ENCODE results near the gene SLC6A2.

SLC6A2 gene

DNA sequence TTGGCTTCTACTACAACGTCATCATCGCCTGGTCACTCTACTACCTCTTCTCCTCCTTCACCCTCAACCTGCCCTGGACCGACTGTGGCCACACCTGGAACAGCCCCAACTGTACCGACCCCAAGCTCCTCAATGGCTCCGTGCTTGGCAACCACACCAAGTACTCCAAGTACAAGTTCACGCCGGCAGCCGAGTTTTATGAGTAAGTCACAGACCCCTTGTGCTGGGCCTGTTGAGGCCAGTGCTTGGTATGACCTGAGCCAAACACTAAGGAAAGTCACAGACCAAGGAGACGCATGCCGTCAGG, 16.1 kb downstream of the SLC6A2 start:
- DNase-seq (no peak), ATAC-seq (no peak)

- DNase-seq = no peak
Measured at GRCh38 chr16:55672471-55672870, 16.7 kb downstream of the SLC6A2 start.

DNA sequence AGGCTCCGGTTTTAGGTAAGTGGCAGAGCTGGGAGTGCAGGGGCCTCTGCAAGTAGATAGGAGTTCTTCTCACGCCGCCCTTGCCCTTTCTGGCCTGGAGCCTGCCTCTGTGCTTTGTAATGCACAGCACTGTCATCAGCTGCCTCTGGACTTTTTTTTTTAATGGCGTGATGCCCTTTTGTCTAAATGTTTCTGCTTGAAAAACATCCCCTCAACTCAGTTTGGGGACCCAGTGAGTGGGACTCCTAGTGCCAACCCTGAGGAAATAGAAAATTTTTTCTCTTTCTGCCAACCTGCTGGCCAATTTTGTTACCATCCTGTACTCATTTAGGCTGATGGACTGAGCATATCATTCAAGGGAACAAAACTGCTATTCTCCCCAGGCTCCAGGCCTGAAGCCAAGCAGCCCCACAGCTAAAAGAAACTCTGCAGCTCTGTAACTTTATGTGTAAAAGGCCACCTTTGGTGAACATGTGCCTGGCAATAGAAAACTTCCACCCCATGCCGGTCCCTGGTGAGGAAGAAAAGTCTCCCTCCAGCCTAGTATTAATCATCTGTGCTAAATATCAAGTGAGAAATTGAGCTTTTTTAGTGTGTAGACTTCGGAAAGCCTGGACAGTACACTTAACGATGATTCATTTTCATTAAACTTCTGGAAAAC, 22.5 kb downstream of the SLC6A2 start:
- ATAC-seq (no peak), DNase-seq (no peak)

More at GRCh38 chr16:55672471-55672870, 16.7 kb downstream of the SLC6A2 start:
- no peak for ATAC-seq

DNA sequence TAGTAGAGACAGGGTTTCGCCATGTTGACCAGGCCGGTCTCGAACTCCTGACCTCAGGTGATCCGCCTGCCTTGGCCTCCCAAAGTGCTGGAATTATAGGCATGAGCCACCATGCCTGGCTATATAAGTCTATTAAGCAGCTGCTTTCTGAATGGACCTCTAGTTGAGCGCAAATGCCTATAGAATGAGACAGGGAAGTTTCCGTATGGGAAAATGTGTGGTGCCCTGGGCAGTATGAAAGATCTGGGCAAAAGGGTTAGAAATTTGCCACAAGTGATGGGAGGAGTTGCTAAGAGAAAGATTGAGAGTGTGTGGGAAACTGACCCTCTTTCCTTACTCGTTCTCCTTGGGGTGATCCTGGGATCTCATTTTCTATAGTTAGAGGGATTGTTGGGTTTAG, 26.3 kb downstream of the SLC6A2 start:
- ATAC-seq (no peak), DNase-seq (no peak)

GRCh38 chr16:55685973-55686372, 30.2 kb downstream of the SLC6A2 start:
- ATAC-seq (no peak), DNase-seq (no peak)

- ATAC-seq (no peak), DNase-seq (no peak)
Measured at GRCh38 chr16:55686671-55687070, 30.9 kb downstream of the SLC6A2 start.

GRCh38 chr16:55687802-55688201, 32.0 kb downstream of the SLC6A2 start:
- no peak for DNase-seq
- no peak for ATAC-seq

GRCh38 chr16:55690841-55691240, 35.1 kb downstream of the SLC6A2 start:
- no peak for ATAC-seq
- DNase-seq = no peak

DNA sequence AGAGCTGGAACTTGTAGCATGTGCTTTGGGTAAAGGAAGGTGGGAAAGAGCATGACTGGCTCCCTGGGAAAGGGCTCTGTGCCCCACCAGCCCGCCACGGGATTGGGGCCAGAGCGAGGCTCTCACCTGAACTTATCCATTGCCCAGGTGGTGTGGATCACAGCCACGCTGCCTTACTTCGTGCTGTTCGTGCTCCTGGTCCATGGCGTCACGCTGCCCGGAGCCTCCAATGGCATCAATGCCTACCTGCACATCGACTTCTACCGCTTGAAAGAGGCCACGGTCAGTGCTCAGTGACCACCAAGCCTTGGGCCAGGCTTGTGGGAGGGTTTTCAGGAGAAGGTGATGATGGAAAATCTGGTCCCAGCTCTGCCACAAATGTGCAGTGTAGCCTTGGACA, 36.0 kb downstream of the SLC6A2 start:
- DNase-seq (no peak), ATAC-seq (no peak)

DNA sequence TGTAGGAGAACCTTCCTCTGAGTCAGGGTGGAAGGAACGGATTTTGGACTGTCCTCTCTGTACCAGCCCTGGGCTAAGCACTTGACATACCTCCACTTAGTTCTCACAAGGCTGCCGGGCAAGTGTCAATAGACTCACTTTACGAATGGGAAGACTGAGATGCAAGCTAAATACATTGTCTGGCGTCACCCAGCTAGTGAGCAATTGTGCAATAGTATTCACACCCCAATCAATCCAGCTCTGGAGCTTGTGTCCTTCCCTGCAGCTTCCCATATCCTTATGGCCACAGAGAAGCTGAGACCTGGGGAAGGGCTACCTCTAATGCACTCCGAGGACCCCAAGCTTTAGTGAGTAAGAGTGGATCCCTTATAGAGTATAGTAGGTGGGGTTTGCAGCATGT, 39.8 kb downstream of the SLC6A2 start:
- DNase-seq = no peak
- ATAC-seq = no peak

DNA sequence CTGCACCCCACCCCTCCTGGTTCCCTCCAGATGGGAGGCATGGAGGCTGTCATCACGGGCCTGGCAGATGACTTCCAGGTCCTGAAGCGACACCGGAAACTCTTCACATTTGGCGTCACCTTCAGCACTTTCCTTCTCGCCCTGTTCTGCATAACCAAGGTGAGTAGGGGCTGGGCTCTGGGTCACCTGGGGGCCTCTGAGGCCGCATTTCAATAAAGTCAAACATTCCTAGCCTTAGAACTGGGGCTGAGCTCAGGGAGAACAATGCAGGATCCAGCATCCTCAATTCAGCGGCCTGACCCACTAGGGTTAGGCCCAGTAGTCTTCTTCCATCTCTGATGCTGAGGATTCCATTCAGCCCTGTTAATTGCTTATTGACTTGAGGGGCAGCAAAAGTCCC, 42.1 kb downstream of the SLC6A2 start:
- DNase-seq = no peak
- no peak for ATAC-seq

GRCh38 chr16:55698331-55698730, 42.5 kb downstream of the SLC6A2 start:
- DNase-seq (no peak), ATAC-seq (no peak)

GRCh38 chr16:55698946-55699345, 43.2 kb downstream of the SLC6A2 start:
- DNase-seq (no peak), ATAC-seq (no peak)

DNA sequence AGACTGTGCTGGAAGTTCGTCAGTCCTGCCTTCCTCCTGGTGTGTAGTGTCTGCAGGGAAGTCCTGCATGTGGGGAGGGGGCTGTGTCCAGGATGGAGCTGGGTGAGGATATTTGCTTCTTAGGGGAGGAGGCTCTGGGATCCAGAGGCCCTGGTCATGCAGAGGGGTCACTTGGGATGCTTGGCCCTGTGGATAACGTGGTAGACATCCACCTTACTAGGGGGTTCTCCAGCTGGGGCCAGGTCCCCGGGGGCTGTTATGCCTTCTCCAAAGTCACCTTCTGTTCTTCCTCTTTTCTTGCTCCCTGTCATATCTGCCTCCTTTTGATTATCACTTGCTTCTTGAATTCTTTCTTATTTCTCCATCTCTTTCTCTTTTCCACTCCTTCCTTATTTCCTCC, 43.8 kb downstream of the SLC6A2 start:
- ATAC-seq = no peak
- DNase-seq = no peak

- no peak for ATAC-seq
- DNase-seq = no peak
Measured at GRCh38 chr16:55700067-55700466, 44.3 kb downstream of the SLC6A2 start.

DNA sequence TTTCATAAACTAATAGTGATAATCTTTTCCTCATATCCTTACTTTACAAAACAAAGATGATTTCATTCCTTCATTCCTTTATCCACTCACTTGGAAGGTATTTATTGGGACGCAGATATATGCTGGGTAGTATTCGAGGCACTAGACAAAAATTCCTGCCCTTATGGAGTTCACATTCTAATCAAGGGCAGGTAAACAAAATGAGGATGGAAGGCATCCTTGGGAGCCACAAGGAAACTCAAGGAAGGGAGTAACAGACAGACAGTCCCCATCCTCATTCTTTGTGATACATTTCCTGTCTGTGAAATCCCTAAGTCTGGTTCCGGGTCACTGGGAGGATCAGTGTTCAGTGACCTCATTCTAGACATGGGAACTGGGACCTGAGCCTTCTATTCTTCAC, 45.2 kb downstream of the SLC6A2 start:
- no peak for ATAC-seq
- DNase-seq = no peak

- DNase-seq (peak; percentile 49), ATAC-seq (no peak)
Measured at GRCh38 chr16:55701442-55702319, 45.9 kb downstream of the SLC6A2 start.

GRCh38 chr16:55703003-55704001, 47.5 kb downstream of the SLC6A2 start:
- DNase-seq (no peak), ATAC-seq (no peak)

GRCh38 chr16:55706739-55707384, 51.1 kb downstream of the SLC6A2 start:
- DNase-seq (no peak), ATAC-seq (no peak)

- no peak for ATAC-seq
- no peak for DNase-seq
Measured at GRCh38 chr16:55709801-55710200, 54.0 kb downstream of the SLC6A2 start.

GRCh38 chr16:55710466-55710865, 54.7 kb downstream of the SLC6A2 start:
- no peak for ATAC-seq
- no peak for DNase-seq
